Activated CD4-positive, CD25-positive, alpha-beta regulatory T cell (primary cell): ENCODE measurements around the gene FHOD3.

Source experiments
- DNase-seq, 4 experiments: peaks; one replicate each; lab custom pipeline; 2025; lab: John Stamatoyannopoulos, UW

The FHOD3 gene

DNA sequence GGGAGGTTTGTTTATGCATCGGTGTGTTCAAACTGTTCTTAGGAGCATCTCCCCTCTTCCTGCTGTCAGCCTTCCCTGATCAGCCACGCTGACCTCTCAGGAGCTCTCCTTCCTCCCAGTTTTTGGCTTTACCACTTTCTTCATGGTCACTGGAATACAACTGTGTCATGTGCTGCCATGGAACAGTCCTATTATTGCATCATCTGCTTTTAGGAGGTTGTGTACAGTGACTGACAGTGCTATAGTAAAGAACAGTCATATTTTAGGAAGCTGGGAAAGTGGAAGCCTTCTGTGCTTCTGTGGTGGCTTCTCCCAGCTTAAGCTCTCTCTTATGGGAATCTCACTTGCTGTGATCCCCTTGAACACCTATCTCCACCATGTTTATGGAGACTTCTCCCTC lies 365.8 kb downstream of the FHOD3 start:
- no peak for DNase-seq

DNA sequence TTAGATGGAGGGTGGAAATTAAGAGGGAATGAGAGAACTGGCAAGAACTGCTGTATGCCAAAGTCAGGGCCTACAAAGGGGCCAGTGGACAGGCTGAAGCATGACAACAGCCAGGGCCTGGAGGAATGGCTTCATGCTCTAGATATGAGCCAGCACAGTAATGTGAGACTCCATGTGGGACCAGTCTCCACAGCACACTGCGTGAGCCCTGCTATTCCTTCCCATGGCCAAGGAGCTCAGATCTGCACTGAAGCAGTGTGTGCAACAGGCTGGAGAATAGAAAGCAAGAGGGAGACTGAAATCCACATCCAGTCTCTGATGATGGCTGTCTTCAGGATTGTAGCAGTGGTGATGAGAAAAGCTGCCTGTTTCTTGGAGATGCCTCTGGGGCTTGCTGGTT lies 368.4 kb downstream of the FHOD3 start:
- no peak for DNase-seq

DNA sequence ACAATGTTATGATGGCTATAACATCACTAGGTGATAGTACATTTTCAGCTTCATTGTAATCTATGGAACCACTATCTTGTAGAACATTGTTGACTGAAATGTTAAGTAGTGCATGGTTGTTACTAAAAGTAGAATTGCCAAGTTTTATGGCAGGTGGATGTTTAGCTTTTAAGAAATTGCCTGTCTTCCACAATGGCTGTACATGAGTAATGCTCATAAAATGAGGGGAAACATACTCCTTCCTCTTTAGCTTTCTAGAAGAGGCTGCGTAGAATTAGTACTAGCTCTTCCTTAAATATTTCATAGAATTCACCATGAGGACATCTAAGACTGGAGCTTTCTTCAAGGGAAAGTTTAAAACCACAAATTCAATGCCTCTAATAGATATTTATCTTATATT lies 370.3 kb downstream of the FHOD3 start:
- DNase-seq, result no peak

DNA sequence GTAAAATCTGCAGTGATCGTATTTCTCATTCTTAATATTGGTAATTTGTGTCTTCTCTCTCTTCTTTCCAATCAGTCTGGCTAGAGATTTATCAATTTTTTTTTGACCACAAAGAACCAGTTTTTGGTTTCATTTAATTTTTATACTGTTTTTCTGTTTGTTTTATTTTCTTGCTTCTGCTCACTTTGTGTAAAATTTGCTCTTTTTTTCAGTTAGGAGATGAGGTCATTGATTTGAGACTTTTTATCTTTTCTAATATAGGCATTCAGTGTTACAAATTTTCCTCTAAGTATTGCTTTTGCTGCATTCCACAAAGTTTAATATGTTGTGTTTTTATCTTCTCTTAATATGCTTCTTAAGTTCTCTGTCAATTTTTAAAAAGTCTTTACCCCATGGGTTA lies 370.8 kb downstream of the FHOD3 start:
- DNase-seq, result no peak

DNA sequence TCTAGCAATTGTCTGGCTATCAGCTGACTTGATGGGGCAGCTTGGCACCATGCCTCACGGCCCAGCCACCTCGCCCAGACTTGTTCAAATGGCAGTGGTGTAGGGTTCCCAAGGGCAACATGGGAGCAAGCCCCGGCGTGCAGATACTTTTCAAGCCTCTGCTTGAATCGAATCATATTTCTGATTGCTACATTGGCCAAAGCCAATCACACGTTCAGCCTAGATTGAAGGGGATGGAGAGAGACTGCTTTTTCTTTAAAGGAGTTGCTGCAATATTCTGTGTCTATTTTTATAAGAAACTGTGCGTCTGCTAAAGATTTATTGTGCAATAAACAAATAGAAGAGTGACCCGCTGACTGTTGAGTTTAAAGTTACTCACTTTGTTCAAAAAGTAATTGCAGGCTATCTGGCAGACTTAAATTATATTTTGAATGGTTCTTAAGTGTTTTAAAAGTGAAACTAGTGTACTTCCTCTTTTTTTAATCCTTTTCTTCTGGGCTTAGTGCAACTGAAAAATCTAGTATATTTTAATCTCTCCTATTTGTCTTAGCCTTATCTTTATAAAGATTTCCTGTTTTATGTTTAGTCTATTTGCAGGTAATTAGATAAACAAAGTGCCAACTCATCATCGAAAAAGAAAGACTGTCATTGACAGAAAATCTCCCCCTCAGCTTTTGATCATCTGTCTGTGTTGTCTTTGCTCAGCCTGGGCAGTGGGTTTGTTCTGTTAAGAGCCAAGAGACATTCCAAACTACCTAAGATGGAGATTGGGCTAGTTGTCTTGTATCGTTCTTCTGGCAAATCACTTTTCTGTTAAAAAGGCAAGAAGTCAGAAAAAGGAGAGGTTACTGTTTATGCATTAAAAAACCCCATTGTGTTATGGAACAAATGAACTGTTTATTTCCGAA lies 375.2 kb downstream of the FHOD3 start:
- DNase-seq, result no peak

DNA sequence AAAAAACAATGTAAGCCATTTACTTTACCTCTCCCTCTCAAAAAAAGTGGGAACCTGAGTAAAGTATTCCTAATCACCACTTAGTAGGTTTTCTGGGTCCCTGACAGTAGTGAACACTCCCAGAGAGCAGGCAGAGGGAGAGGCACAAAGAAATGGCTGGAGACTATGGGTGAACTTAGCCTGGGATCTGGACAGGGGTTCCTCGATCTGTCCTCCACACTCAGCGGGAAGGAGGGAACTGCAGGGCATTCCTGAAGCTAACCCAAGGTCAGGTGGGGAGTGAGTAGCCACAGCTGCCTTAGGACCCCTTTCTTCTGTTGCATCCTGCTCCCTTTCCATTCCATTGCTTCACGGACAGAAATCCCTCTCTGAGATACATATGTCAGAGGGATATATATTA lies 375.9 kb downstream of the FHOD3 start:
- no peak for DNase-seq

DNA sequence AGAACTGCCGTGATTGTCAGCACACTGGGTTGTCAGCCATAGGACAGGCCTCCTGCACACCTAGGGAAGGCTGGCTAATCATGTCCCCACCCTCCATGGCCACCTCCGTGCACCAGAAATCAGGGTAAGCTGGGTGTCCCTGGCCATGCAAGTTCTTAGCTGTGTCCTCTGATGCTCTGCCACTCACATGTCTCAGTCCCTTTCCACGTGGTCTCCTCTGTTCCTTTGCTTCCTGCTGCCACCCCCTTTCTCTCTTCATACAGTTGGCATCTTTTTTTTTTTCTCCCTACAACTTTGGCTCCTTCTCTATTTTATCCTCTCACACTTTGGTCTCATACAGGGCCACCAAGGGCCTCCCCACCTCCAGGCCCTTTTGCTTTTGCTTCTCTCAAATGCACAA lies 377.6 kb downstream of the FHOD3 start:
- no peak for DNase-seq

DNA sequence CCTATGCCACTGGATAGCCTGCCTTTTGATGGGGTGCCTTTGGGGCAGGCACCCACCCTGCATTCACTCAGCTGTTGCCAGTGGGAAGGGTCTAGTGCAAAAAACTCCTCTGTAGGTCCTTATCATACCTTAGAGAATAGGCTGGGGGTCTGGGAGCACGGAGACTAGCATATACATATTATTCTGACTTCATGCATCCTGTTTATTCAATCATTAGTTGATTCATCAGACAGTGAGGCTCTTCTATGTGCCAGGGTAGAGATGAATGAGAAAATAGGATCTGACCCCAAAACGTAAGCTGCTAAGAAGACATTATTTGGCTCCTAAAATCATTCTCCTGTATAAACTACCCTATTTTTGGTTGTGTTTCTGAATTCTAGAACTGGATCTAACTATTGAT lies 378.0 kb downstream of the FHOD3 start:
- no peak for DNase-seq

DNA sequence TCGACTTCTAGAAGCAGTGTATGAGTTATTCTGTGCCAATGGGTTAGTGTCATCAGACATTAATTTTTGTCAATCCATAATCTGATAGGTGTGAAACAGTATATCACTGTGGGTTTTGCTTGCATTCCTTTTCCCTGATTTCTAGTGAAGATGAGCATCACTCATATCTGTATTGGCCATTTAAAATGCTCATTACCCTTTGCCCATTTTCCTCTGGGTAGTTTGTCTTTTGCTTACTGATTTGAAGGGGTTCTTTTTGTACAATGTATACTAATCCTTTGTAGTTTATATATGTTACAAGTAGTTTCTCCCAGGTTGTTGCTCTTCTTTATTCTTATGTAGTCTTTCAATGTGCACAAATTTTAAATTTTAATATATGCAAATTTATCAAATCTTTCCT lies 379.1 kb downstream of the FHOD3 start:
- no peak for DNase-seq

DNA sequence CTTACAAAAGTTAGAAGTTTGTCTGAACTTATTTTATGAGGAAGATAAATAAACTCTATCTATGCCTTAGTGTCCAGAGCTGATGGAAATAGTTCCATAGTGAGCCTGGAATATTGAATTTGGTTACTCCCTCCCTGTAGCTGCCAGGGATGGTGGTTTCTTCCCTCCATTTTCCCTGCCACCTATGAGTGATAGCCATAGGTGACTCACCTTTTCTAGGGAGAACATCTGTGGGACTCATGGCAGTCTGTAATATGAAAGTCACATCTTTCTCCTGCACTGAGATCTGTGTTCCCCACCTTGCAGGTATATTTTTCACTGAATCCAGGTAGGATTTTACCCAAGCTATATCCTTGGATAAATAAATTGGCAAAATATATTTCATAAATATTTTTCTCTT lies 382.5 kb downstream of the FHOD3 start:
- DNase-seq, result no peak

DNA sequence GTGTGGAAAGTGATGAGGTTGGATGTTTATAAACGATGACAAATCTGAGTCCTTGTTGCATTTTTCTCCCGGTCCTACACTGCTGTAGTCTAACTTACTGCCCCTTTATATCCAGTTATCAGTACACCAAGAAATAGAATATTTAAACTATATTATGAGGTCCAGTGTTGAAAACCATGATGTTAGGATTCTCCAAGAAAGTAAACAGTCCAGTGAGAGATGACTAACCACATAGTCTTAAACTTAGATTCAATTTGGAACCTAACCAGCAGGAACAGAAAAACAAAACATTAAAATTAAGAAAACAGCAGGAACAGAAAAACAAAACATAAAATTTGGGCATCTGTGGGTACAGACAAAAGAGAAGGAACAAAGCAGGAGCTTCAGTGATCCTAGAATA lies 388.1 kb downstream of the FHOD3 start:
- no peak for DNase-seq

DNA sequence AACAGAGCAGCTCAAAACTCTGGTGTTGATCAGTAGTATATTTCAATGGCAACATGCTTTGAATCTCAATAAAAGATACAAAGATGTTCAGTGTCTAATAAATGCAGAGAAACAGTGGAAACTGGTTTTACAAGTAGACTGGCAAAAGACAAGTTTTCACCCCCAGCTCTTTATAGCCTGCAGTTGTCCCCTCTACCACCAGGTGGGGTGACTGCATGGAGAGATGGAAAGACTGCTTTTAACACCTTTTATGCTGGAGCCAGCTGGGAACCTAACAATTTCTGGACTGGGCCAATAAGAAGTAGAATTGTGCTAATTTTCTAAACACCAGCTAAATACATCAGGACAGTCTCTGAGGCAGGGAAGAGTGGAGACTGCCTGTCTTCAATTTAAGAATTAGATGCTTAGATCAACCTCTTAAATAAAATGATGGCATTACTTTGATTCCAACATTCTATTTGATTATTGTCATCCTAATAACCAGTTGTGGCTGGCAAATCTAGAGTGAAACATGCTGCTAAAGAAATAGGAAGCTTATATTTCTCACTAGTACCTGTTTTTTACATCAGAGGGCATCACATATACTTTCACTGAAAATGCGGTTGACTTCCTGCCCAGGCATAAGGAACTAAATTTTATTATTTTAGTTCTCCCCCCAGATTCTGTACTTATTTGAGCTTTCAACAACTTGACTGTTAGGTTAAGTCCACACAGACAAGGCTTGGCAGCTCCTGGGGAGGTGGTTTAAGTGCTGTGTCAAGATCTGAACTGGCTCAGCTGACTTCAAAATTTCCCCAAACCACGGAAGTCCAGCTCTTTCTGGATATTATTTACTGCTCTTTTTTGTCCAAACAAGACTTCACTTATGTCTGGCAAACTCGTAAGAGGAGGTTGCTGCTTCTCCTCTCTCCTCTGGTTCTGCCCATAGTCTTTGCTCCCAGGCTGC lies 390.8 kb downstream of the FHOD3 start:
- DNase-seq, result peak in 1 of 4 experiments; percentile 19

DNA sequence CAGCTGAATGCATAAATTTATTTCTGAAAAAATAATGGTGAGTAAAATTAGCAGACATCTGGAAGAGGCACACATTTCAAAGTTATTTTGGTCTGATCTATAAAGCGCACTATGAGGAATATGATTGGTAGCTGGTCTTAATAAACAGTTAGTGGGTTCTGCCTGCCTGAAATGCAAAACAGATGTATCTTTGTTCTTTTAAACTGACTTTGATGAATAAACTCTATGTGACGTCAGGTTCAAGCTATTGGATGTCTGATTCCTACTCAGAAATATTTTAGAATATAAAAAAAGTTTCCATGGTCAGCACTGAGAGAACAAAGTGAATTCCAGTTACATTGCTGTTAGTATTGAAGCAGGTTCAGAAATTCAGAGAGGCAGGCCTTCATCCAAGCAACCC lies 394.9 kb downstream of the FHOD3 start:
- no peak for DNase-seq

DNA sequence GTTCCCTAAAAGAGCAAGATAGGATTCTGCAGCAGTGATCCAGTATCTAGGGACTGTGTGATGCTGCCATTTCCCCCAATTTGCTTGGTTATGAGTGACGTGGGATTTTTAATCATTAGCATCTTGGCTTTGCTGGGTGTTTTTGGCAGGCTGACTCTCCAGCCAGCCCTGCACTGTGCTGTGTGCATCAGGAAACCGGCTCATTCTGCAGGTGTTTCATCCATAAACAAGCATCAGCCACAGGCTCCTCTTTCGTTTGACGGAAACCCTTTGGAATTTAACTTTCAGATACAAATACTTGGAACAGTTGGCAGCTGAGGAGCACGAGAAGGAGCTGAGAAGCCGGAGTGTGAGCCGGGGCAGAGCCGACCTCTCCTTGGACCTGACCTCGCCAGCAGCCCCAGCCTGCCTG lies 395.4 kb downstream of the FHOD3 start:
- no peak for DNase-seq

DNA sequence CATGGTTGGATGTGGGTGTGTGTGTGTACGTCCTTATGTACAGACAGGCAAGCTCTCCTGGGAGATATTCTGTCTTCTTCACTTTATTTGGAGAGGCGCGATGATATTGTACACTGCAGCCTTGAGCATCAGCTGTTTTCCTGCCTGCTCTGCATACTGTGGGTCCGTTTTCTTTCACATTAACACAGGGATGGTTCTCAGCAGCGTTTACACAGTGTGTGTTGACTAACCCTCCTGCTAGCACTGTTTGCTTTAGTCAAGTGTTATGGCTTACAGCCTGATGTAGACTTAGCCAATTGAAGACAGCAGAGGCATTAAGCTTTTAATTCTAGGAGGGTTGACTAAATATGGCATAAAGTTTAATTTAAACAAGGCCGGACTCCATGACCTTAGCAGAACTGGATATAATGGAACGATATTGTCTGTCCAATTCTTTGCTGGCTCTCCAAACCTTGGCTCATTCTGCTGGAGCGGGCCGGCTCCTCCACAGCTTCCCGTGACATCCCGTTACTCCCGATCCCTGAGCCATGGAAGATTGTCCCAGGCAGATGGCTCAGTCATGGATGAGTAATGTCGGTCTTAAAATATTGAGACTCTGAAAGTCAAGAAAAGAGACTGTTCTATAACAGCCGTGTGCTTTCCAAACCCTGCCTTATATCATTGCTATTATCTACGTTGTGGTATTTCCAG lies 396.6 kb downstream of the FHOD3 start:
- DNase-seq, result no peak

DNA sequence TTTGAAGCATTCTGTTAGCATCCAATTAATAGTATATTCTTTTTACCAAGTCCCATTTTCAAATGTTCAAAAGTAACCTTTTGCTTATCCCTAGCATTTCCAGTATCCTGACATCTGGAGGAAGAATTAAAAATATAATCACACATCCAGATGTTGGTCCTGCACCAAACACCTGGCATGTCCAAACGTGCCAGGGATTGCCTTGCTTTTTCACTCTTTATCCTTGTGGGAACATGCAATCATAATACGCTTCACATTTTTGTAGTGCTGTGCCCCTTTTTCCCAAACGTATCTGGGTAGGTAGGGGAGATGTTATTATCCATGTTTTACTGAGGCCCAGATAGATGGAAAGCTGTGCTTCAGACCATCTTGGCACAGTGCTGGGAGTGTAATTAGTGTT lies 398.3 kb downstream of the FHOD3 start:
- DNase-seq, result no peak

DNA sequence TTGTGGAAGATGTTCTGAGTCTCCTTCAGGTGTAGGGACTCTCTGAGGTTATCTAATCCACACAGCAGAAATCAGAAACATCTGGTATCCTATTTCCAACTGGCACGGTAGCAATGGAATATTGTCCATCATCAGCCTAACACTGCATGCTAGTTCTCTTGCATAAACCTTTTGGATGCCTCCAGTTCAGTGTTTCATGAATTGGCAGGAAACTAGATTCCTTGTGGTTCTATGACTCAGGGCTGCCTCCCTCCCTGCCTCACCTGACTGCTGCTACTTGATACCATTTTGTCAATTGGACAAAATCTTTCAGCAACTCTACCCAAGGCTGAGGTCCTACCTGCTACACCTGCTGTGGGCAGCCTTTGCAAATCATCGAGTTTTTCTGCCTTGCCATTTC lies 400.4 kb downstream of the FHOD3 start:
- DNase-seq, result no peak

DNA sequence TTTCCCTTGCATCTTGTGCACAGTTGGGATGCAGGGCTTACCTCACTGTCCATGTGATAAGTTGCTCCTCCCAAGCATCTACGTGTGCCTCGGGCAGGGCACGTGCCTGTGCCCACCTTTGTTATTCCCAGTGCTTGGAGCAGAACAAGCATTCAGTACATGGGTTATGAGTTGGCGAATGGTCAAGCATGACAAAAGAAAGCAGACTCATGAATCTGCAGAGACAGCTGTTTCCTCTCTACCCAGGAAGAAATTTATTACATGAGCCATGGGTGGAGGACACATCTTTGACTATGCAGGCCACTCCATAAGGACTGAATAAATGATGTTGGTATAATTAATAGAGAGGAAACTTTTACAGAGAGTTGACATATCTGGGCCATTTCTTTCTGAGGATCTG lies 403.4 kb downstream of the FHOD3 start:
- no peak for DNase-seq

DNA sequence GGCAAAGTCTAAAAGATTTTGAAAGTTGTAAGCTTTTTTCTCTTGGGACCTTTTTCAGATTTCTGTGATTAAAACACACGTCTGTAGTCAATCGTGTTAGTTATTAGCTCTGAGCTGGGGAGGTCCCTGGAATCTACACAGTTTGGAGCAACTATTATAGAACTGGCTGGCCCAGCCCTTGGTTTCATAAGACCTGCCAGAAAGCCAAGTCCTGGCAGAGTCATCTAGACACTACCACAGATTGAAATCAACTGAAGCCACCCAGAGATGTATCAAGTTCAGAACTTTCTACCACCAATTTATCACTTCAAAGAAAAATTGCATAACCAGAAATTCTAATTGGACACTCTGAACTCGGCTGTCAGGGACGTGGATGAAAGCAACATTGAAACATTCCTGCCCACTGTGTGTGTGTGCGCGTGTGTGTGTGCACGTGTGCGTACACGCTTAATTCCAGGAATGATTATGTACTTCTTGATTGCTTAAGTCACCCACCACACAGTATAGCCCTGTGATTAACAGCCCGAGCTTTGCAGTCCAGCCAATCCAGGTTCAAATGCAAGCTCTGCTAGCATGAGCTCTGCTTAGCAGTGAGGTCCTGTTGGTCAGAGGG lies 405.0 kb downstream of the FHOD3 start:
- no peak for DNase-seq

DNA sequence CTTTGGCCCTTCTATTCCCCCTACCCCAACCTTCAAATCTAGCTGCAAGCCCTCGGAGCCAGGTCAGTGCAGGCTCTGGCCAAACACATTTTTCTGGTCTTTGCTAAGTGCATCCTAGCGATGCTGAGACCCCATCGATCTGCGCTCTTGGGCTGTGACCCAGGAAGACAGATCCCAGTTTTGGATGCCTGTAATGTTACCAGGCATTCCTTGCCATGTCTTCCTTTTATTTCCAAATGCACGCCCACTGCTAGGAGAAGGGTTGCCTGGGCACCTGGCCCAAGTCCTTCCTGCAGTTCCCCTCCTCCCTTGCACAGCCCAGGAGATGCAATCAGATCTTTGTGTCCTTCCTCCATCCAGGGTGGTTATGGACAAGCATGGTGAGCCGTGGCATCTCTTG lies 406.6 kb downstream of the FHOD3 start:
- no peak for DNase-seq

DNA sequence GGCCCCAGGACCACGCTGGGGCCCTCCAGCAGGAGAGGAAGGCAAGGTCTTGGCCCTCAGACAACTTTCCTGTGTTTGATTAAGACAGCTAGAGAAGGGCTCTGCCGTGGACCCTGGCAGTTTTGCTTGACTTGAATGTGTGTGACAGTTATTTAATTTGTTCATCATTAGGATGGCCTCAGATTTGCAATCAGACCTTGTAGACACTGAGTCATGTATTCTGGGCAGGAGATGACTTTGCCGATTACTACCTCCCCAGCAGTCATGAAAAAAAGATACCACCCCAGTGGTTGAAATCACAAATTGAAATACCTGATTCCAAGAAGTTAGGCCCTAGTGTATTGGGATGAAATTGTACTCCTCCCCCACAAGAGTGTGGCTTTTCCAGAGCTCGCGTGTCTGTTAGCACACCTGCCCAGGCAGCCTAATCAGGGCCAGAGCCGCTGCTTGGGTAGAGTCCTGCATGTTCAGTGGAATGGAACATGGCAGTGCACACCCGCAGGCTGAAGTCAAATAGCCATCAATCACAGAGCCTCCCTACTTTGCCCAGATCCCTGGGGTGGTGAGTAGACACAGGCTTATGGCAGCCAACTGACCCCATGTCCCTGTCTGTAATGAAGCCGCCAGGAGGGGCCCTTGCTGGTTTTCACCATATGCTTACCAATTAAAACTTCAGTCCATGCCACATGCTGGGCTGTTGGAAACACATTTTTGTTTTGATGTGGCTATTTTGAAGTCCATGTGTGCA lies 408.8 kb downstream of the FHOD3 start:
- no peak for DNase-seq
